Fibroblast of the aortic adventitia (primary cell): ENCODE data around the gene PRKN. TPM values are rescaled to one million over a fixed set of nuclear protein-coding genes. Genes with fewer than 3 reads are reported as not detected.
"Not testable (repeated sequence)": the region's sequence is repeated elsewhere in the genome, so short reads cannot be mapped to it uniquely, and the experiment has no call there.

Experiments
- DNase-seq: peaks from one replicate; pipeline ENCODE4 v3.0.0-alpha.2; 2010; ENCODE audit warnings: low read depth
- H3K4me3 ChIP-seq: 2 replicates; pipeline ENCODE4 v1.5.1; 2011; ENCODE audit warnings: low read depth, mild to moderate bottlenecking, control low read depth, low read length, moderate library complexity
- CTCF ChIP-seq: IDR thresholded peaks from 2 replicates; pipeline ENCODE4 v1.5.1; 2011; ENCODE audit warnings: mild to moderate bottlenecking, low read length, control low read depth, inconsistent platforms; ENCODE audit not compliant: insufficient read depth
- total RNA-seq: library from RNA; depleted of rRNA; stranded (reverse); fragments of >200 nt; gene quantifications from 2 replicates; pipeline ENCODE4 v1.2.3, GENCODE V29; 2012; ENCODE audit warnings: low replicate concordance

PRKN gene
- total RNA-seq, 1 donor: 2.0 TPM

DNA sequence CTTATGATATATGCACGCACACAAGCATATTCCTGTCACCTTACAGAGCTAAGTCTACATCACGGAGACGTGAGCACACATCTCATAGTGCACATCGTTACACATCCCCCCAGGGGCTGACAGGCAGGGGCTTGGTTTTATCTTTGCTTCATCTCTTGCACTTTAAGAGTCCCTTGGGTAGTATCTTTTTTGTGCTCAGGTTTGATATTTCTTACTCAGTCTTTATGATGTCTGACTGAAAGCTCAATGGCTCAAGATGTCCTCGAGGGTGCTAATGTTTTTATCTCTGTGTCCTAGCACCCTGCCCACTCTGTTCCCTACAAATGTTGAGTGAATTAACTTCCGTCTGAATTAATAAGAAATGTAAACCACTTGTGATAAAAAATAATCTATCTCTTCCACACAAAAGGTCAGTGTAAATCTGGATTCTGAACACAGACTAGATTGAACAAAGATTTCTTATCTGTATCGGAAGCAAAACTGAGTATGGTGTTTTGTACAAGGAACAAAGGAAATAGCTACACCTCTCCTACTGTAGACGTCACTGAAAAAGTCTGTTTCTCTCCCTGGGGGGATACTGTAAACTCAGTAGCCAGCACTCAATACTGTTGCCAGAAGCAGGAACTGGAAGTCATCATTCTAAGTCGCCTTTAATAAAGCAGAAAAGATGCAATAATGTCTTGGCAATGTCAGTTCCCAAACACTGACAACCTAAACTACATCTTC lies 195.1 kb downstream of the PRKN start:
- no peak for TF ChIP-seq CTCF
- DNase-seq: no peak

GRCh38 chr6:162531391-162531790 lies 196.2 kb downstream of the PRKN start:
- DNase-seq: not testable (repeated sequence)

More for the DNA sequence above, 195.1 kb downstream of the PRKN start:
- no peak overlapping the region for H3K4me3 ChIP-seq

DNA sequence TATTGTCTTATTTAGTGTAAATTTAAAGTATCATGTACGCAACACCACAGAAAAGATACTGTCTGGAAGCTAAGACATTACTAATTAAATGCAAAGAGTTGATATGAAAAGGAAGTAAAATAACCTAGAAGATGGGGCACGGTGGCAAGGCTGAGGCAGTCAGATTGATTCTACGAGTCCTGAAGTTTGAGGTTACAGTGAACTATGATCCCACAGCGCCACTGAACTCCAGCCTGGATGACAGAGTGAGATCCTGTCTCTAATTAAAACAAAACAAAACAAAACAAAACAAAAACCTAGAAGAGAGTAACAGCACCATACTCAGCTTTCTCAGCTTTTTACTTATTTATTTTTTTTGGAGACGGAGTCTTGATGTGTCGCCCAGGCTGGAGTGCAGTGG lies 199.0 kb downstream of the PRKN start:
- H3K4me3 ChIP-seq: no peak overlapping the region
- DNase-seq: no peak
- no peak for TF ChIP-seq CTCF

More at GRCh38 chr6:162531391-162531790, 196.2 kb downstream of the PRKN start:
- not testable (repeated sequence) for H3K4me3 ChIP-seq

DNA sequence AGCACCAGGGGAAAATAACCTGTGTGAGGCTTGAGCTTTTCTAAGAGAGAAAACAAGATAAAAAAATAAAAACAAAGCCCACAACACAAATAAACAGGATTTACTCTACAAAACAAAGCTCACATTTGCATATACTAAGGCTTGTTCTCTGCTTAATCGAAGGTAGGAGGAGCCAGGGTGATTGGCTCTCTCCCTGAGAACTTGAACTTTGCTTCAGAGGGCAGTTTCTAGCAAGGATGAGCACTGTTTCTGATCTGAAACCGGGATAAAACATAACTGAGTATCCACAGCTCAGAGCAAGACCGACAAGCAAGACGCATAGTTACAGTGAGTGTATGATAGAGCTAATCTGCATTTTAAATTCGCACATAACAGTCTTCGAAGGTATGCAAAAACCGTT lies 200.6 kb downstream of the PRKN start:
- no peak for DNase-seq
- H3K4me3 ChIP-seq: no peak overlapping the region
- no peak for TF ChIP-seq CTCF

DNA sequence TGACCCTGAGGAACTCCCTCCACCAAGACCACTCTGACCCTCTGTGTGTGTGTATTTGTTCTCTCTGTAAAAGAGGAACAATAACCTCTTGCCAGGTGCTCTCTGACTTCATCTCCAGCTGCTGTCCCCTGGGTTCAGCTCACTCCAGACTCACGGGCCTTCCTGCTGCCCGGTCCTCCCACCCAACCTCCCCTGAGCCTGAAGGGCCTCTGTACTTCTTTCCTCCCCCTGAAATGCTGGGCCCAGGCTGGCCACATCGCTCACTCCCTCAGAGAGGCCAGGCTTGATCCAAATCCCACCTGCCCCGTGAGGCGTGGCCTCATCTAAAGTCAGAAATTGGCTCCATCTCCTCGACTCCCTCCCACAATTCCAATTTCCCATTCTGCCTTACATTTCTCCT lies 202.4 kb downstream of the PRKN start:
- no peak overlapping the region for H3K4me3 ChIP-seq
- TF ChIP-seq CTCF: no peak
- DNase-seq: no peak

DNA sequence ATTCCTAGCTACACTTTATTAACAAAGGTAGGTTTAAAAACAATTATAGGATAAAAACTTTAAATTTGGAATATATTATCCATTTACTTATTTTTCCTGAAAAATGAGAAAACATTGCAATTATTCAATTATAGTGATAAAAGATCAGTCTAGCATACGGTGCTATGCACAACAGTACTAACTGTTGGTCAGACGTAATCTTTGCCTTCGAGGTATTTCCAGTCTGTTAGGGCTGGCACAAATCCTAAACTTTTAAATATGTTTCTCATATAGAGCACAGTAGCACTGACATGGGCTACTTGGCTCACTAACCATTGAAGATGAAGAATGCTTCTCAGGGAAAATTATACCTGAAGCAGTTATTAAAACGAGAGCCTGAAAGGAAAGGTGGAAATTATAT lies 214.8 kb downstream of the PRKN start:
- DNase-seq: no peak
- no peak overlapping the region for H3K4me3 ChIP-seq
- TF ChIP-seq CTCF: no peak

DNA sequence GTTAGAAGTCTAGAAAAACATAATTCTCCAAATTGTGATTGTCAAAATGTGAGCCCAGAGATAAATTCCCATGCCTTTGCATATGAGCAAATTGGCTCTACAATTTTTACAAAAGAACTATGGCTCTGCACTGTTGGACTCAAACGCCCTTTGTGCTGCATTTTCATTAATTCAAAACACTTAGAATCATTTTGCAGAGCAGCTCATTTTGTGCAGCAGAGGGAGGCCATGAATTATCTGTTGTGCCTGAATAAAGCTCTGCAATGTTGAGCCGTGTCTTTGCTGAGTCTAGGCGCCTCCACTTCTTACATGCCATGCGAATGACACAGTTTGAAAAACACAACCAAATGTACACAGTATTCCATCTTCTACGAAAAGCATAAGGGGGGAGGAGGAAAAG lies 230.2 kb downstream of the PRKN start:
- no peak for DNase-seq
- TF ChIP-seq CTCF: no peak
- no peak overlapping the region for H3K4me3 ChIP-seq
